ENCODE data around the gene BFSP2.

- TF ChIP-seq EZH2 (IDR thresholded peaks at IDR 0.05; ENCODE audit: borderline replicate concordance) (no peak), CTCF (IDR thresholded peaks at IDR 0.05; ENCODE audit: poor library complexity) (no peak), EZH2phosphoT487 (IDR thresholded peaks at IDR 0.05; ENCODE audit: low read depth, severe bottlenecking, unreplicated experiment) (no peak)
These were observed 114.6 kb downstream of the BFSP2 start for GRCh38 chr3:133514418-133514817.
